AG08395 (cell line): ENCODE measurements around the gene CSRP1.
"Not testable (repeated sequence)": the region's sequence is repeated elsewhere in the genome, so short reads cannot be mapped to it uniquely, and the experiment has no call there.

Experiments
- DNase-seq: peaks from one replicate; pipeline ENCODE4 v3.0.0; 2012; ENCODE audit warnings: mixed read lengths, low spot score

CSRP1 gene

DNA sequence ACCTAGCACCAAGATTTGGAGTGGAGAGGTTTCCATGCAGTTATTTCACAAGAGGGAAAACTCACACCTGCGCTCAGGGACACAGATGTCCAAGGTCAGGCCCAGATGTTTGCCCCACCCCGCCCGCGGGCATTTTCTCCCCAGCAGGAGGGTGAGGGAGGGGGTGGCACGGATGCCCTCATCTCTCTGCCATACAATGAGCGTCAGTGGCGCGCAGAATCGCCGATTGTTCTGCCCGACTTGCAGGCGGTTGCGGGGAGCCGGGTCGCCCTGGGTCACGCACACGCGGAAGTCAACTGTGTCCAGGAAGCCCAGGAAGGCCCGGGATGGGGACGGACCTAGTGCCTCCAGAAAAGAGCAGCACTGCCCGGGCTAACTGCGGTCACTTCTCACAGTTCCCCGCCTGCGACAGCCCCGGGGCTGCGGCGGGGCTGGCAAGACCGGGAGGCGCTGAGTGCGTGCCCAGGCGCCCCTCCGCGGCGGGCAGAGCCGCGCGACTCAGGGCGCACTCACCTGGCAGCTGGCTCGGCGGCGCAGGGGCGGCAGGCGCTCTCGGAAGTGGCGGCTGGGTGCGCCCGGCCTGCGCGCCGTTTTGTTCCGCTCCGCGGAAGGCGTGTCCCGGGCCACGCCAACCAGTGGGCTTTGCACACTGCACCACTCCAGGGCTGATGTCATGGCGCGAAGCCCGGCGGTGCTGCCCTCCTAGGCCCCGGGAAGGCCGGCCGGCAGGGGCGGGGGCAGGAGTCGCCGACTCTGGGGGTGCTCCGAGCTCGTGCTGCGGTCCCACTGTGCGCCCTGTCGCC is at the start of gene CSRP1:
Gene CSRP1, minus strand, starts transcription at position 567 of the 803 bp plus-strand sequence. CDS start 10,820 bp downstream, outside the sequence.
- DNase-seq, result peak; percentile 94

DNA sequence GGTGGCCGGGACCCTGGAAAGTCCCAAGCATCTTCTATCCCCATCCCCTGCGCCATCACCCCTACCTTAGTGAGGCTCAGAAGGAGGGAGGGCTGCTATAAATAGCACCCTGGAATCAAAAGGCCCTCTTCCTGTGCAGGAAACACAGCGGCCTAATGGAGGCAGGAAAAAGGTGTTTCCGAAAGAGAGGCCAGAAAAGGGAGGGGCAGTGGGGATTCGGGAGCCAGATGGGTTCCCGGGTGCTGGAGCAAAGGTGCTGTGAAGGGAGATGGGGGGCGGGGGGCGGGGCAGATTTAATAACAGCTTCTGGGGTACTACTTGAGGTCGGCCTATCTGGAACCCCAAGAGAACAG is 48.6 kb upstream of the CSRP1 start:
- DNase-seq, result no peak

DNA sequence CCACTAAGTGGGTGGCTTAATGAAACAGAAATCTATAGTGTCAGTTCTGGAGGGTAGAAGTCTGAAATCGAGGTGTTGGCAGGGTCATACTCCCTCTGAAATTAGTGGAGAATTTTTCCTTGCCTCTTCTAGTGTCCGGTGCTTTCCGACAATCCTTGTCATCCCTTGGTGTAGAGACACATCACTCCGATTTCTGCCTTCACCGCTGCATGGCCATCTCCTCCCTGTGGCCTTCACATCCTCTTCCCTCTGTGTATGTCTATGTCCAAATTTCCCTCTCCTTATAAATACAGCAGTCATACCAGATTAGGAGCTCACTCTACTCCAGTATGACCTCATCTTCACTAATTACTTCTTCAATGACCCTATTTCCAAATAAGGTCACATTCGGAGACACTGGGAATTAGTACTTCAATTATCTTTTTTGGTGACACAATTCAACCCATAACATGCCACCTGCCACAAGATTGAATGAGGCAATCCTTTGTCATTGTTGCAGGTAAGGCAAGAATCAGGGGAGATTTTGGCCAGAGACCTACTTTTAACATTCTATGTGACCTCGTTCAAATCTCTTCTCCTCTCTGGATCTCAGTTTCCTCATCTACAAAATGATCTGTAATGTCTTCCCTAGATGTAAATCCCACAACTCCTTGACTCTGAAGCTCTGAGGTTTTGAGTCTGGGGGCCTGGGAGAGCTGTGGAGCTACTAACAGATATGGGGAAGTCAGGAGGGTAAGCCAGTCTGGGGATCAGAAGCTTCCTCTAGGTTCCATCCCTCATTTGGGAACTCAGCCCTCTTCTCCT is 48.1 kb upstream of the CSRP1 start:
- DNase-seq, result no peak

DNA sequence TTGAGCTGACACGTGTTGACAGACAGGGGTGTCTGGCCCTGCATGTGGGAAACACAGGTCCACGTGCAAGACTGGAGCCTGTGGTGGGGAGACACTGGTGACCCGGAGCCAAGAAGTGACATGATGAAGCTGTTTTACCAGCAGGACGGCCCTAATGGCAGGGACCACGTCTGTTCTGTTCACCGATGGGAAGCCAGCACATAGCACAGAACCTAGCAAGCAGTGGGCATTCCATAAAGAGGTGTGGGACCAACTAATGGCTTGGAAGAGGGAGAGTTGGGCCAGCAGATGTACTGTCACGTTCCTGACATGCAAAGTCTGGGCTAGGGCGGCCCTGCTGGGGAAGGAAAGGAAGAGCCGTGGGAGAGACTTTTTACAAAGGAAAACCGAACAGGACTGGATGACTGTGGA is 47.3 kb upstream of the CSRP1 start:
- no peak for DNase-seq

DNA sequence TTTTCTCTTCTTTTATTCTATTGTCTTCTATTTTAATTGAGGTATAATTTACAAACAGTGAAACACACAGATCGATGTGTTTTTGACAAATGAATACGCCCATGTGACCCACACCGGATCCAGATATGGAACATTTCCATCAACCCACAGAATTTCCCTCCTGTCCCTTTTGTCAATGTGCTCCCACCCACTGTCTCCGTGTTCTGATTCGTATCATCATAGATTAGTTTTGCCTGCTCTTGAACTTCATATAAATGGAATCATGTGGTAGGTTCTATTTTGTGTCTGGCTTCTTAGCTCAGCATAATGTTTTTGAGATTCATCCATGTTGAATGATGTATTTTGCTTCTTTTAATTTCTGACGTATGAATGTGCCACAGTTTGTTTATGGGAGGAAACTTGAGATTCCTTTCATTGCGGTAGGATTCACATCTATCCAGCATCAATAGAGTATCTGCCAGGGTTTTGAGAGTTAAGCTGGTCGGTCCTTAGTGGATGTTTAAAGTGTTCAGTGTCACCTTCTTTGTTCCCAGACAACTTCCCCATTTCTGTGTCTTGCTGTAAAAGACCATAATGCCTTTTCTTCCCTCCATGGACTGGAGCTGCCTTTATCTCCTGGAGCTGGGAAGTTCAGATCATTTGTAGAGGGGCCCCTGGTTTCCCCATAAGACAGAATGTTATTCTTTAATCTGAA is 46.7 kb upstream of the CSRP1 start:
- DNase-seq, result no peak

DNA sequence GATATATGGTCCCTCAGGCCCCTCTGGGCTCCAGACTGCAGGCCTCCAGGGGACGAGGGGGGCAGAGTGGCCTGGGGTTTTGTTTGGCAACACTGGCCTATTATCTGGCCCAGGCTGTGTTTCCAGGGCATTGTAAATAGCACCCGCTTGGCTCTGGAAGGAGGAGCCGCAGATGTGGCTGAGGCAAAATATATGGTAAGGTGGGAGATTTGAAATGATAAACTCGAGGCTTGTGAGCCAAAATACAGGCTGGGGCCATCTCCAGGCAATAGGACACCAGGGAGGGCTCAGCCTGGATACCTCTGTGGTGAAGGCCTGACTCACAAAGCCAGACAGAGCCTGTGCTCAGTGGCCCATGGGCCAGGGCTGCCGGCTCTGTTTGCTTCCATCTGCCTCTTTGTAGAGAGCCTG is 46.0 kb upstream of the CSRP1 start:
- DNase-seq, result peak; percentile 70

DNA sequence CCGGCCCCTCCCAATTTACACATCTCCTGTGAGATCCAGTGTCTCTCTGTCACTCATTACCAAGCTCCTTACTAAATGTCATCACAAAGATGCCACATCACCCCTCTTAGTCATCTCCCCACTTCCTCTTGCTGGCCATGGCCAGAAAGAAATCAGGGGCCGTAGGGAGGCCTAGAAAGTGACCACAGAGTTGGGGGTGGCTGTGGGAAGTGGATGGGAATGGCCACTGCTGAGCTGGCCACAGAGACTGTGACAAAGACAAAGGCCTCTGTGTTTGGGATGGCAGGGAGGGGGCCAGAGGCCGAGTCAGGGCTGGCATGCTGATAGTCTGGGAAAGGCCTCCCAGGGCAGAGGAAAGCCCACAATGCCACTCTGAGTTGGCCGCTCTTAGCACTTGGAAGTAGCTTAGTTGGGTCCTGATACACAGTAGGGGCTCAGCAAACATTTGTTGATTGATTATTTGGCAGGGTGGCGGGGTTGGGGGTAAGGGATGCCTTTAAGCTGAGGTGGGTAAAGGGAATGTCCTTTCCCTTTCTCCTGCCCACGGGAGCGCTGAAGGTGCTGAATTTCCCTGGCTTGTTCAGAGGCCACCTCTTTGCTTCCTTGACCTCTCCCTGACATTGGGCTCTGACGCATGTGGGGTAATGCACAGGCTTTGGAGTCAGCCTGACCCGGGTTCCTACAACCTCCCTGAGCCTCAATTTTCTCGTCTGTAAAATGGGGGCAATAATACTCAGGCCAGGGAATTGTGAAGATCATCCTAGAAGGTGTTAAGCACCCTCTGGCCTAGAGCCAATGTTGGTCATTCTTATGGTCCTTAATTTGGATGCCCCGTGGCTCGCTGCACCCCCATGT is 45.2 kb upstream of the CSRP1 start:
- peak; percentile 82 for DNase-seq

DNA sequence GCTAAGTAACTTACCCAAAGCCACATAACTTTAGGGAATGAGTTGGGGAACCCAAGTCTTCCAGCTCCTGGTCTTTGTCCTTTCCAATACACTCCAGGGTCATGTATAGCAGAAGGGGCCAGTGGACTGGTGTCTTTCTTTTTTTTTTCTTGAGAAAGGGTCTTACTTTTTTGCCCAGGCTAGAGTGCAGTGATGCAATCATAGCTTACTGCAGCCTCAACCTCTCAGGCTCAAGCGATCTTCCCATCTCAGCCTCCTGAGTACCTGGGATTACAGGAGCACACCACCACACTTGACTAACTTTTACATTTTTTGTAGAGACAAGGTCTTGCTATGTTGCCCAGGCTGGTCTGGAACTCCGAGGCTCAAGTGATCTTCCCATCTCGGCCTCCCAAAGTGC is 44.2 kb upstream of the CSRP1 start:
- DNase-seq, result no peak

DNA sequence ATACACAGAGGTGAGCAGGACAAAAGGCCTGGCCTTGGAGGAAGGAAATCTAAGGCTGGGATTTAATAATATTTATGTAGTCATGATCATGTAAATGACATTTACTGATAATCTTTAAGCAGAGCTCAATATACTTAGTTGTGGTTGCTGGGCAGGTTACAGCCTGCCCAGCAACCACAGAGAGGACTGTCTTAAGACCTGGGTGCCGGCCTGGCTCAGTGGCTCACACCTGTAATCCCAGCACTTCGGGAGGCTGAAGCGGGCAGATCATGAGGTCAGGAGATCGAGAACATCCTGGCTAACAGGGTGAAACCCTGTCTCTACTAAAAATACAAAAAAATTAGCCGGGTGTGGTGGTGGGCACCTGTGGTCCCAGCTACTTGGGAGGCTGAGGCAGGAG is 42.6 kb upstream of the CSRP1 start:
- DNase-seq, result not testable (repeated sequence)

DNA sequence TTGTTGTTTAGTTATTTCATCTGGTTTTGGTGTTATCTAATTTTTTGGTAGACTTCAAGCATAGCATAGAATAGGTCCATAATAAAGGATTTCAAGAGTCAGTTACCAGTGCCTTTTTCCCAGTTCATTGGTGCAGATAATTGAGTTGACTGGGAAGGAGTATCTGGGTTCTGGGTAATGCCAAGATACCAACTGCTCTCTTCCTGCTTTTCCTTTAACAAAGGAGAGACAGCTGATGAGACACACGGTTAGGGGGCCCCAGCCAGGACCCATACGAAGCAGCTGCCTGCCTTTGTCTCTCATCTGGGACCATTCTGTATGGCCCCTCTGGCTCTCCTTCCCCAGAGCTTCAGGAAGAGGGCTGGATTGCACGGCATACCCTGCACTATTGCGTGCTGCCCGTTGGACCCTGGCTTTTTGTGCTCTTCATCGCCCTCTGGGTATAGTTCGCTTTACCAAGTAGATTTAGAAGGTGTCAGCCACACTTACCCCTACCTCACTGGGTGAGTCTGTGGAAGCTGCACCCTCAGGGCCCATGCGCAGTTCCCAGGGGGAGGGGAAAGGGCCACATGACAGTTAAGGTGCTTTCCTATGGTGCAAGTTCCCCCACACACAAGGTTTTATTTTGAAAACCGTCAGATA is 39.0 kb upstream of the CSRP1 start:
- no peak for DNase-seq

DNA sequence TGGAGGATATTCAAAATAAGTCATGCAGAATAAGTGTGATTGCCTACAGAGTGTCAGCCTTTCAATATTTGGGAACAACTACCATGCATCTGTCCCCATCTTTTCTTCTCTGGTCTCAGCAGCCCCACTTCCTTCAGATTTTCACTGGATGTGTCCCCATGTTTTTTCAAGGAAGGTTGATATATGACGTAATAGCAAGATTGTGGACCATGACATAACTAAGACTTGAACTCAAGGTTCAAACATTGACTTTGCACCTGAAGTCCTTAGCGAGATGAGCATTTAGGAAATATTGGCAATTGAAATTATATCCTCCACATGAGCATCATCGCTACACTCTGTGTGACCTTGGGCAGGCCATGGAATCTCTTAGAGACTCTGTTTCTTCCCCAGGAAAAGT is 37.8 kb upstream of the CSRP1 start:
- DNase-seq, result no peak

DNA sequence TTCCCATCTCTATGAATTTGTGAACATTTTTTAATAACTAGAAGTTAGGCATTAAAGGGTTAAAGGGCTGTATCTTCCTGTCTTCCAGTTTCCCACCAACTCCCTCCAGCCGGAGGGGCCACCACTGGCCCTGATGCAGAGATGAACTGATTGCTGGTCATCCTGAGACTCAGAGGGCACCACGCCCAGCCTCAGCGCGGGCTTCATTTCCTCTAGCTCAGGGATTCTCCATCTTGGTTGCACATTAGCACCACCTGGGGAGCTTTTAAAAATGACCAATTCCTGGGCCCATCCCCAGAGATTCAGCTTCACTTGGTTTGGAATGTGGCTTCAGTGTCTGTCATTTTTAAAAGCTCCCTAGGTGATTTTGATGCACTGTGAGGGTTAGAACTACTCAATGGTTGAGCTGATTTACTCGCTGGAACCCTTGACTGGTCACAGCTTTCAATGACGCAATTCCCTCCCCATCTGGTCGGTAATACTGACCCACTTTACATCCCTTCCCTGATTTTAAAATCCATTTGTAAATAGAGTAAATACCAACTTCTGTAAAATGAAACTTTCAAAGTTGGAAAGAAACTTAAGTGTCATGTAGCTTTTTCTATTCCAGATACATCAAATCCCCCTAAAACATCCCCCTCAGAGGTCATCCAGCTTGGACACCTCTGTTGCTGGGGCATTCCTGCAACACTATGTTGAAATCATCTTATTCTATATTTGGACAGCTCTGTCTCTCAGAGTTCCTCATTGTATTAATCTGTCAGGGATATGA is 37.1 kb upstream of the CSRP1 start:
- DNase-seq, result no peak

DNA sequence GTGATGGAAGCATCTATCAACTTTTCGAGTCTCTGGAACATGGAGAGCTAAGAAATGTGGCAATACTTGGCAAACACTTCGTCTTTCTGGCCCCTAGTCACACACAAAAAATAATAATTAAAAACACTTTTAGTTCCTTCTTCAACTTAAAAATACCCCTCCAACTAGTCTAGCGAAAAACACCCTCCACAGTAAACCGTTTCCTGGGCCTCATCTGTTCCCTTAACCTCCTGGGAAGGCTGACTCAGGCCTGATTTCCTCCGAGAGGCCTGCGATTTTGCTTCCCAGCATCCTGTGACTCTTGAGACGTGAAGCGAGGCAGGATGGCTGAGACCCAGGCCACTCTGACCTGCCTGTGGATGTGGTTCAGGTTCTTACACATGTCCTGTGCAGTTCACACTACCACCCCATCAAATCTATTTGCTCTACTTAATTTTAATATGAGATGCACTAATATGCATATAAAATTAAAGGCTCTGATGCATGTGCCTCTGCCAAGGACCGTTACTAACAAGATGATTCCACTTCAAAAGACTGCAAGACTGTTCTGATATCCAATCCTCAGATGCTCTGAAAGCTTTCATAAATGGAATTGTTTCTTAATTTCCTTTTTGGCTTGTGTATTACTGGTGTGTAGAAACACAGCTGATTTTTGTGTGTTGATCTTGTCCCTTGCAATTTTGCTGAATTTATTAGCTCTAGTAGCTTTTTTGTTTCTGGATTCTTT is 35.5 kb upstream of the CSRP1 start:
- peak; percentile 57 for DNase-seq

DNA sequence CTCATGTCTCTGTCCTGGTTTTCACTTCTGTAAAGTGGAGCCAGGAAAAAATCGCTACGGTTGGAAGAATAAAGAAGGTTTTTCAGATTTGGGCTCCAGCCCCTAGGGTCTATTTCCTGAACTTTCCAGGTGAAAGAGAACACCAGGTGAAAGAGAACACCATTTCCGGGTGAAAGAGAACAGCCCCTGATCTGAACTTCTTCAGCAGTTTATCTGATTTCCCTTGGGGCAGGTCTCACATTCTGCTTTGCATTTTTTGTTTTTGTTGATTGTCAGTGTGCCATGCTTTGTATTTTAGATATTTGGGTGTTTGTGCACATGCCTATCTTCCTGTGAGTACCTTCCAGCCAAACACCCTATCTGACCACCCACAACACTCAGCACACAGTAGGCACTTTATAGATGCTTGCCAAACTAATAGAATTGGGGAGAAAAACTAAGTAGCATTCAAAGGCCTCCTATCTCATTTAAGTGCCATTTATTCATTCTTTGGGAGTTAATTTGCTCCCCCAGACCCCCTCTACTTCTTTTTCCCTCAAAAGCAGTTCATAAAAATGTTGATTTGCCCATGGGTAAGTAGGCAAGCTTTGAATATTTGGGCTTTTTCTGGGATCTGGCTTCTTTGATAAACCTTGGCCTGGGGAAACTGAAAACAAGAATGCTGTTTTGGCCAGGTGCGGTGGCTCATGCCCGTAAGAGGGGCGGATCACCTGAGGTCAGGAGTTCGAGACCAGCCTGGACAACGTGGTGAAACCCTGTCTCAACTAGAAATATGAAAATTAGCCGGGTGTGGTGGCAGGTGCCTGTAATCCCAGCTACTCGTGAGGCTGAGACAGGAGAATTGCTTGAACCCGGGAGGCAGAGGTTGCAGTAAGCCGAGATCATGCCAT is 34.2 kb upstream of the CSRP1 start:
- no peak for DNase-seq

DNA sequence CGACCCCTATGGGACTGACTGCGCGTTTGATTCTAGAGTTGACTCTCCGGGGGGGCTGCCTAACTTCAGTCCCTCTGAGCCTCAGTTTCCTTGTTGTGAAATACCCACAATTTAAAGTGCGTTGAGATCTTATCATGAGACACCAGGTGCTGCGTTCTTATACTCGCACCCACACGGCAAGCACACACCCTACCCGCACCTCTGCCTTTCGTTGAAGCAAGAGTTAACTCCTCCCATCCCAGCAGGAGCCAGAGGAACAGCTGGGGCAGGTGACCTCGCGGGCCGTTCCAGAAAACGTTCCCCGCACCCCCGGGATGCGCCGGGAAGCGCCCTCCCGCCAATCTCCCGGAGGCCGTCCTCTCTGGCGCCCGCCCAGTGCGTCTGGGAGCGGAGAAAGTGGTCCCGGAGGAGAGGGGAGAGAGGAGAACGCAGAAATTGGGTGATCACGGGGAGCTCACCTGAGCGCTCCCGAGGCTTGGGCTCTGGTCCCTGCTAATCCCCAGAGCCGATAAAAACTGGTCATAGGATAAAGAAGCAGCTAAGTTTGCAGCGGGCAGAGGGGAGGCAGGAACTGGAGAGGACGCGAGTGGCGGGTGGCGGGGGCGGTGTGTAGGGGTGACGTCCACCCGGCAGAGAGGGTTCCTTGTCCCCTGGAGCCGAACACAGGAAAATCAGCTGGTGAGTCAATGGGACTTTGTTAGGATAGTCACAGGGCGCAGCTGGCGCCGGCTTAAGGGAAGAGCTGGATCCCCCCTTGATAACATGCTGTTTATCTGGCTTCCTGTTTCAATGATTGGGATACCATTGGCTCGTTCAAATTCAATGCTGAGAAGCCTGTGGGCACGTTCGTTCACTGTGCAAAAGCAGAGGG is 32.9 kb upstream of the CSRP1 start:
- peak; percentile 52 for DNase-seq

DNA sequence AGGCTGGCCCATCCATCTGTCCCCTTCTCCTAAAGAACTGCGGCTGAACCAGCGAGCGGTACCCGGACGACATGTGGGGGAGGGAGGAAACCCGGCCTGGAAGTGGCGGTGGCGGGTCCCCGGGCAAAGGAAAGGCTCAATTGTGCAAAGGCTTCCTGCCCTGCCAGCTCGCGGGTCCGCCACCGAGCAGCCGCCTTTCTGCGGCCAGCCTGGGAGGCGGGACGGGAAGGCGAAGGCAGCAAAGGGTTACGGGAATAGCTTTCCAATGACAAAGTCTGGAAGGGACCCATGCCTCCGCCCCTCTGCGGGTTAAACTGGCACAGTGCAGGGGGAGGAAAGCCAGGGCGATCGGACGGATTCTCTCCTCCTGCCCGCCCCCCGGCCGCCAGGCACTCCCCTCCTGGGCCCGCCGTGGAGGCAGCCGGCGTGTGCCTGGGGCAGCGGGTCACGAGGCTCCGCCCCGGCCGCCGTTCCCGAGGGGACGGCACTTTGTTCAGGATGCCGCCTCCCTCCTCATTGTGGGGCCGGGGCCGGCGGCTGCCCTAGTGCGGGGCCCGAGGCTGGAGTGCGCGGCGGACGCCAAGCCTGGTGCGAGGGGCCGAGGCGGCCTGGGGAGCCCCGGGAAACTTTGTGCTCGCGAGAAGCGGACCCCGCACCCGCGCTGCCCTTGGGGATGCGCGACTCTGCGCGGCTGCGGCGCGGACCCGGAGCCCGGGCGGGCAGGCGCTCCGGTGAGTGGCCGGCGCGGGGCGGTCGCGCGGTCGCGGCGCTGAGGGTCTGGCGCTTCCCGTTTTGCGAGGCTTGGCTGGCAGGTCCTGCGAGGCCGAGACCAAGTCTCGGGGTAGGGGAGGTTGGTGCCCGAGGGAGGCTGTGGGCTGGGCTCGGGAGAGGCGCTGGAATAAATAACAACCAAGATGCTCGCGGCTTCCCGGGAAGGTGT is 32.0 kb upstream of the CSRP1 start, which contains the start of gene NAV1:
Gene NAV1, plus strand, starts transcription at position 516 of the 940 bp plus-strand sequence. CDS start 83,758 bp downstream, outside the sequence.
- DNase-seq, result peak; percentile 88
